Ishikawa (cell line): ENCODE results near the gene ROR1.

Source experiments
- CEBPB ChIP-seq: IDR thresholded peaks from 2 replicates; pipeline ENCODE4 v1.6.1; 2012
- CREB1 ChIP-seq: IDR thresholded peaks from 2 replicates; pipeline ENCODE4 v1.6.1; 2012; ENCODE audit warnings: low read depth
- EGR1 ChIP-seq: IDR thresholded peaks from 2 replicates; pipeline ENCODE4 v1.6.1; 2012
- EP300 ChIP-seq: IDR thresholded peaks from 2 replicates; pipeline ENCODE4 v1.6.1; 2012; ENCODE audit warnings: borderline replicate concordance
- FOXM1 ChIP-seq: IDR thresholded peaks from 2 replicates; pipeline ENCODE4 v1.6.1; 2012; ENCODE audit warnings: low read depth, borderline replicate concordance
- NFIC ChIP-seq: IDR thresholded peaks from 2 replicates; pipeline ENCODE4 v1.6.1; 2012
- RAD21 ChIP-seq: IDR thresholded peaks from 2 replicates; pipeline ENCODE4 v1.6.1; 2012; ENCODE audit warnings: low read depth
- REST ChIP-seq: IDR thresholded peaks from 2 replicates; pipeline ENCODE4 v1.6.1; 2012; ENCODE audit warnings: low read depth, mild to moderate bottlenecking
- TAF1 ChIP-seq: IDR thresholded peaks from 2 replicates; pipeline ENCODE4 v1.6.1; 2012; ENCODE audit warnings: low read depth, mild to moderate bottlenecking
- TCF12 ChIP-seq: IDR thresholded peaks from 2 replicates; pipeline ENCODE4 v1.6.1; 2012; ENCODE audit warnings: low read depth
- TEAD4 ChIP-seq: IDR thresholded peaks from 2 replicates; pipeline ENCODE4 v1.6.1; 2012
- YY1 ChIP-seq: IDR thresholded peaks from 2 replicates; pipeline ENCODE4 v1.6.1; 2012; ENCODE audit warnings: low read depth
- ZBTB7A ChIP-seq: IDR thresholded peaks from 2 replicates; pipeline ENCODE4 v1.6.1; 2012; ENCODE audit warnings: low read depth
- TF ChIP-seq, protein P1 (sequence below): IDR thresholded peaks from 2 replicates; pipeline ENCODE4 v1.6.1; 2012
- TF ChIP-seq, protein P2 (sequence below): IDR thresholded peaks from 2 replicates; pipeline ENCODE4 v1.6.1; 2012

ROR1 gene

DNA sequence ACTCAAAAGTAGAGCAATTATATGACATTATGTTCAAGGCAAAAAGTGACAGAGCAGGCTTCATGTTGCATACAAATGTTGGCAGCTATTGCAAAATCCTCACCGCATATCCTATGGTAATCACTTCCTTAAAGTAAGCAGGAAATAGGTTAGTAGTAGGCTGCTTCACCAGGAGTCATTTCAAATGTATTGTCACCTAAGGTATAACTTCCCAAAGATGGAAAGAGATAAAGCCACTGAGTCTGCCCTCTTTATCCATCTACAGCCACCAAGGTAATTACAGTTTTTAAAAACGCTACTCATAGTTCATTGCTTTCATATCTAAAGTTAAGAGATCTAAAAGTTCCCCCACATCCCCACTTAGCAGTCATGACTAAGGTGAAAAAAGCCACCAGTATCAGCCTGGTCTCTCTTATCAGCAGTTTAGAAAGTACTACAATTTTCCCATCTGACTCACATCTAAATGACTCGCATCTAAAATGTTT is 398.0 kb downstream of the ROR1 start:
- TF ChIP-seq NFIC, result no peak
- TF ChIP-seq CEBPB, result peak; percentile 52
- TF ChIP-seq TEAD4, result no peak
- TF ChIP-seq ZBTB7A, result no peak
- TF ChIP-seq FOXM1, result no peak
- TF ChIP-seq, protein P1, sequence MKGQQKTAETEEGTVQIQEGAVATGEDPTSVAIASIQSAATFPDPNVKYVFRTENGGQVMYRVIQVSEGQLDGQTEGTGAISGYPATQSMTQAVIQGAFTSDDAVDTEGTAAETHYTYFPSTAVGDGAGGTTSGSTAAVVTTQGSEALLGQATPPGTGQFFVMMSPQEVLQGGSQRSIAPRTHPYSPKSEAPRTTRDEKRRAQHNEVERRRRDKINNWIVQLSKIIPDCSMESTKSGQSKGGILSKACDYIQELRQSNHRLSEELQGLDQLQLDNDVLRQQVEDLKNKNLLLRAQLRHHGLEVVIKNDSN, result no peak

DNA sequence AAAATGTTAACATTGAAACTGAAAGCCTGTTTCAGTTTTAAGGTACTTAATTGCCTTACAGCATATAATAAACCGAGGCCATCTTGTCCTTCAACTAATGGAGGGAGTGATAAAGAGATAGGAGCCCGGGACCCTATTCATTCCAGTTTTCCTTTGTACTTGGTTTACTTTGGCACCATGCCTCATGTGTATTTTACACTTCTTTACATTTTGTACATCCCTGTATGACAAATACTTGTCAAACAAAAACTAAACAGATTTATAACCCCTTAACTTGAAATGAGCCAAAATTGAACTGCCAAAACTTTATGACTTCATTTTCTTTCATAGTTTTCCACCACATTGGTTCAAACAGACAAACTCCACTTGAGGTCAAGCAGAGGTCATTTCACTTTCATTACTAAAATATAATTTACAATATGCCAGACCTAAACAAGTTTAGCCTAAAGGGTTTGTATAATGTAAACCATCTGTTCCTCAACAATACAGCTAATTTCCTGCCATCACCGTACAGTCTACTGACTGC is 398.7 kb downstream of the ROR1 start:
- TF ChIP-seq TAF1, result no peak
- no peak for TF ChIP-seq EGR1
- no peak for TF ChIP-seq CREB1
- TF ChIP-seq REST, result no peak
- TF ChIP-seq FOXM1, result no peak
- TF ChIP-seq TEAD4, result no peak
- TF ChIP-seq YY1, result no peak
- TF ChIP-seq, protein P2, sequence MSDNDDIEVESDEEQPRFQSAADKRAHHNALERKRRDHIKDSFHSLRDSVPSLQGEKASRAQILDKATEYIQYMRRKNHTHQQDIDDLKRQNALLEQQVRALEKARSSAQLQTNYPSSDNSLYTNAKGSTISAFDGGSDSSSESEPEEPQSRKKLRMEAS, result no peak
- TF ChIP-seq, protein P1, result no peak
- TF ChIP-seq TCF12, result no peak
- no peak for TF ChIP-seq ZBTB7A
- TF ChIP-seq EP300, result no peak
- TF ChIP-seq NFIC, result no peak
- TF ChIP-seq RAD21, result no peak
- no peak for TF ChIP-seq CEBPB

- TF ChIP-seq RAD21 (no peak), EP300 (no peak), NFIC (no peak), TAF1 (no peak), FOXM1 (no peak), TEAD4 (no peak), REST (no peak), EGR1 (no peak), CEBPB (no peak), TCF12 (no peak), CREB1 (no peak), YY1 (no peak), ZBTB7A (no peak)
- TF ChIP-seq, protein P2, result no peak
- TF ChIP-seq, protein P1, result no peak
Measured at GRCh38 chr1:64173336-64173940, 399.6 kb downstream of the ROR1 start.

GRCh38 chr1:64175639-64176038 is 401.8 kb downstream of the ROR1 start:
- TF ChIP-seq NFIC (no peak), TEAD4 (no peak), ZBTB7A (no peak), CEBPB (no peak), EGR1 (no peak), FOXM1 (no peak), EP300 (no peak), REST (no peak), YY1 (no peak), CREB1 (no peak), TAF1 (no peak), RAD21 (no peak), TCF12 (no peak)
- TF ChIP-seq, protein P2, result no peak
- TF ChIP-seq, protein P1, result no peak
